Peyer's patch (tissue), 4 donors: Measurements from ENCODE around the gene PPP3R1.

Experiments used
- CTCF ChIP-seq, 6 experiments: fragments of 450-650 bp in 4 of 6; fragments of 200-600 bp in 2 of 6; sonication (generic) in 1 of 6; IDR thresholded peaks; one replicate each; pipeline ENCODE4 v1.5.1; 2017 to 2019; ENCODE audit warnings: antibody characterized with exemption in 6 of 6, mild to moderate bottlenecking in 3 of 6, moderate library complexity in 1 of 6
- POLR2A ChIP-seq, 2 donors: fragments of 450-650 bp; IDR thresholded peaks; one replicate each; pipeline ENCODE4 v1.5.1; 2017; ENCODE audit warnings: antibody characterized with exemption in 2 of 2, mild to moderate bottlenecking in 2 of 2, moderate library complexity in 2 of 2

DNA sequence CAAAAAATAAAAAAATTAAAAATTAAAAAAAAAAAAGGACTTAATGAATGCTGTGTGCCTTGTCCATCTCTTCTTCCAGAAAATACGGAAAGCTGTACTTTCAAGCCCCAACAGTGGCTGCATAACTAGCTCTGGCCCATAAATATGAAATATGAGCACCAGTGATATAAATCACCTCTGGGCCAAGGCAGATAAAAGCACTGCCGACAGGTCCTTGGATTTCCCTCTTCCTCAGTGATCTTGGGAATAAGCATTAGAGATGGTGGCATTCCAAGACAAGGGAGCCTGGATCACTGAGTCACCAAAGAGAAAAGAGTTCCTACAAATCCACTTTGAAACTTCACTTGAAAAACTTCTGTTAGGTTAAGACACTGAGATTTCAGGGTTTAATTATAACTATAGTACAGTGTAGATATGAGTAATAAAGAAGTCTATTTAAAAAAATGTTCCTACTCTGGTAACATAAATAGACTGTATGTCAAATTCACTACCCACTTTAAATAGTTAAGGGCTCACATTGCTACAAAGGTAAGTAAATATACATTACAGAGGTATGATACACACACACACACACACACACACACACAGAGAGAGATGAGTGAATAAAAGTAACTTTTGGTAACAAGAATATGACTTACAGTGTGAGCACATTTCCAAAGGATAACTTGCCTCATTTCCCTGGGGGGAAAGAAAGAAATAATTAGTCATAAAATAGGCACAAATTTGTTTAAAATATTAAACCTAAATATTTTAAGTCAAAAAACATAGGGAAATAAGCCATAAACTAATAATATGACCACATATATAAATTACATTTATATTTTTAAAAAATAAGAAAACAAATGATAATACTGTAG lies 35.6 kb downstream of the PPP3R1 start:
- TF ChIP-seq CTCF (IDR thresholded peaks at IDR 0.05) (no peak), POLR2A (IDR thresholded peaks at IDR 0.05) (no peak)
